HG03103 (cell line): Measurements from ENCODE around the gene NT5DC2.

ENCODE experiments used
- ATAC-seq: cut with Tn5 transposase; IDR thresholded peaks from one replicate; pipeline ENCODE4 v1.9.1; 2021; ENCODE audit warnings: low read depth; ENCODE audit not compliant: unreplicated experiment

NT5DC2 gene

DNA sequence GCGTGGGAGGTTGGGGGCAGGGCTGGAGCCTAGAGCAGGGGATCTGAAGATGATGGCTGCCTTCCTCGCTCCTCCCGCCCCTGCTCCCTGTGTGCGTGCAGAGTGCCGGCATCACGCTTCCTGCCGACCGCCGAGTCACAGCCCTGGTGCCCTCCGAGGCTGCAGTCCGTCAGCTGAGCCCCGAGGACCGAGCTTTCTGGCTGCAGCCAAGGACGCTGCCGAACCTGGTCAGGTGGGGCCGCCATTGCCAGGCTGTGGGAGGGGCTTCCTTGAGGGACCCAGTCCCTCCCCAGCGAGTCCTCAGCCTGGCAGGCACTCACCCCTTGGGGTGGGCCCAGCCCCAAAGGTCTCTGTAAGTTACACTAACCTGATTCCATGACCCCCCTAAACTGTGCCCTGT lies 20.9 kb downstream of the NT5DC2 start:
- ATAC-seq: no peak

DNA sequence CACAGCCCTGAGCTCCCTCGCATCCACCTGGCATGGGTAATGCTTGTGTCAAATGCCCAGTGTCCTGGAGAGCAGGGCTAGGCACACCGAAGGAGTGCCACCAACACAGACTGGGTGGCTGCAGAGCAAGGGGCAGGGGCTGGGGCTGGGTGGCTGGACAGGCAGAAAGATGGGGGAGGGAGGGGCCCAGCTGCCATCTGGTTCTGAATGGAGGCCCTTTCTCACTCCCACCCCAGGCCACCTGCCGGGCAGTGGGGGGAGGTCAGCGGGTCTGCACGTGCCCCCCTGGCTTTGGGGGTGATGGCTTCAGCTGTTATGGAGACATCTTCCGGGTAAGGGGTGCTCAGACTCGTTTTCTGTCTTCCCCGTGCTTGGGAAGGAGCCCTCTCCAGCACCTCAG lies 21.6 kb downstream of the NT5DC2 start:
- no peak for ATAC-seq

DNA sequence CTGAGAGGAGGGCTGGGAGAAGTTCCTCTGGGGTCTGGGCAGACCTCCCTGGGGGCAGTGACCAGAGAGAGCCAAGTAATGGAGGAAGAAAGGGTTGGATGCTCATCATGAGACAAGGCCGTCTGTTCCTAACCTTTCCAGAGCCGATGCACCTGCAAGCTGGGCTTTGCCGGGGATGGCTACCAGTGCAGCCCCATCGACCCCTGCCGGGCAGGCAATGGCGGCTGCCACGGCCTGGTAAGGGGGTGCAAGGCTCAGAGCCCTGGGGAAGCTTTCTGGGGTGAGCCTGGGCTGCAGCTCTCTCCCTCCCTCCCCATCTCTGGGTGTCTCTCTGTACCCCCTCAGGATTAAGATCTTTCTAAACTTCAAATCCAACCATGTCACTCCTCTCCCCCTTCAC lies 22.1 kb downstream of the NT5DC2 start:
- no peak for ATAC-seq

DNA sequence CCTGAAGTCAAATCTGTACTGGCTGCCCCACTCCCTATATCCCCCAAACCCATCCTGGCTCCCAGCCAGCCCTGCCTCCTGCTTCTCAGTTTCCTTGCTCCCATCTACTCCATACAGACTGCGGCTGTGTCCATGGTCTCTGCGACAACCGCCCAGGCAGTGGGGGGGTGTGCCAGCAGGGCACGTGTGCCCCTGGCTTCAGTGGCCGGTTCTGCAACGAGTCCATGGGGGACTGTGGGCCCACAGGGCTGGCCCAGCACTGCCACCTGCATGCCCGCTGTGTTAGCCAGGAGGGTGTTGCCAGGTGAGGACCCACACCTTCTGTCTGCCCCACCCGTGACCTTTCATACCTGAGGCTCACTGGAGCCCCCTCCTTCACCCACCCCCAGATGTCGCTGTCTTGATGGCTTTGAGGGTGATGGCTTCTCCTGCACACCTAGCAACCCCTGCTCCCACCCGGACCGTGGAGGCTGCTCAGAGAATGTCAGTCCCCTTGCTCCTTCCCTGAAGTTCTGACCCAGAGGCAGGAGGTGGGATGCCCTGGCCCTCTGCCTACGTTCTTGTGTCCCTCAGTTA lies 23.8 kb downstream of the NT5DC2 start:
- no peak for ATAC-seq

DNA sequence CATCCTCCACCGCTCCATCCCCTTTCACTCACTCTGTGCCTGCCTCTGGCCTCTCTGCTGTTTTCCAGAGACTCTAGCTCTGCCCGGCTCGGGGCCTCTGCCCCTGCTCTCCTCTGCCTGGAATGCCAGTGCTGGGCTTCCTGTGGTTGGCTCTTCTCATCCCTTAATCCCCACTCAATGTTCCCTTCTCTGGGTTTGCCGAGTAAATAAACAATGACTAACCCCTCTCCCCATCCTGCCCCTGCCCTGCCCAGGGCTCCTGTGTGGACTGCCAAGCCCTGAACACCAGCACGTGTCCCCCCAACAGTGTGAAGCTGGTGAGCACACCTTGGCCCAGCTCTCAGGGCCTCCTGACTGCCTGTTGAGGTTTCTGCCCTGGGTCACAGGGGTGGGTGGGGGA lies 26.3 kb downstream of the NT5DC2 start:
- no peak for ATAC-seq

DNA sequence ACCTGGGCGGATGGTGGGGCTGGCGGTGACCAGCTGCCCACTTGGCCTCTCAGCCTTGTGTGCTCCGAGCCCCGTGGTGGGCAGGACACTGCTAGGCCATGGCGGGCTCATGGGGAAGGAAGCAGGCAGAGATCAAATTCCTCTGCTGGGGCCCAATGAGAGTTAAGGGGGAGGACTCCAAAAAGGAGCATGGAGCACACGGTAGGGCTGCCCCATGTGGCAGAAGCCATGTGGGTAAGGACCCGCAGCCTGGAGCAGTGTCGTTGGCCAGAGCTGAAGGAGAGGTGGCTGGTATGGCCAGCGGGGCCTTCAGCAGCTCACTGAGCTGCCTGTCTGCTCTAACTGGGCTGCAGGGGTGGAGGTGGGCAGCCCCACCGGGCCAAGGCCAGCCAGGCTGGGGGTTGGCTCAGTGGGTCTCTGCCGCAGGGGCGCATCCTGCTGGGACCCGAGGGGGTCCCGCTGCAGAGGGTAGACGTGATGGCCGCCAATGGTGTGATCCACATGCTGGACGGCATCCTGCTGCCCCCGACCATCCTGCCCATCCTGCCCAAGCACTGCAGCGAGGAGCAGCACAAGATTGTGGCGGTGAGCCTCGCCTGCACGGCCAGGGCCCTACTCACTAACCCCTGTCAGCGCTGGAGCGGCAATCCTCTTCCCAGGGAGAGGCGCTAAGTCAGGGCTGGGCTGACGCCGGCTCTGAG lies 27.2 kb downstream of the NT5DC2 start:
- no peak for ATAC-seq

DNA sequence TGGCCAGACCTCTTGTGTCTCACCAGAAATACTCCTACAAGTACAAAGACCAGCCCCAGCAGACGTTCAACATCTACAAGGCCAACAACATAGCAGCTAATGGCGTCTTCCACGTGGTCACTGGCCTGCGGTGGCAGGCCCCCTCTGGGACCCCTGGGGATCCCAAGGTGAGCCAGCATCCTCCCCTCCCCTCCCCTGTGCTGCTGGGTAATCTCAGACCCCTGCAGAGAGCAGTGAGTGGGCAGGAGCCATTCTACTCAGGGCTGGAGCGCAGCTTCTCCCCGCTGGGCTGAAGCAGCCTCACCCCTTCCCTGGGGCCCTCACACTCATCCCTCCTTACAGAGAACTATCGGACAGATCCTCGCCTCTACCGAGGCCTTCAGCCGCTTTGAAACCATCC lies 28.7 kb downstream of the NT5DC2 start:
- no peak for ATAC-seq

DNA sequence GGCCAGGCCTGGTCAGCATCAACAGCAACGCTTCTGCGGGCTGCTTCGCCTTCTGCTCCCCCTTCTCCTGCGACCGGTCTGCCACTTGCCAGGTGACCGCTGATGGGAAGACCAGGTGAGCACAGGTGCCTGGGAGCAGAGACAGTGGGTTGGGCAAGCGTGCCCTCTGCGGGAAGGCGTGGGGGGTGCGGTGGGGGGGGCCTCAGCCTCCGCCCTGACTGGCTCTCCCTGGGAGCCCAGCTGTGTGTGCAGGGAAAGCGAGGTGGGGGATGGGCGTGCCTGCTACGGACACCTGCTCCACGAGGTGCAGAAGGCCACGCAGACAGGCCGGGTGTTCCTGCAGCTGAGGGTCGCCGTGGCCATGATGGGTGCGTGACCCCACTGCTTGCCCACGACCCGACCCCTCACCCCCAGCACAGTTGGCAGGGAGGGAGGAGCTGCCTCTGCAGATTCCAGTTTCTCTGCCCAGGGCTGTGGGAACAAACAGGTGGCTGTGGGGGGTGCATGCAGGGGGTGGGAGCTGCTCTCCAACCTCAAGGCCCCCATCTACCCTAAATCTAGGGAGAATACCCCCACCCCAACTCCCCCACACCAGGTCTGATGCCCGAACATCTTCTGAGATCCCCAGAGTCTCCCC lies 29.8 kb downstream of the NT5DC2 start:
- no peak for ATAC-seq

DNA sequence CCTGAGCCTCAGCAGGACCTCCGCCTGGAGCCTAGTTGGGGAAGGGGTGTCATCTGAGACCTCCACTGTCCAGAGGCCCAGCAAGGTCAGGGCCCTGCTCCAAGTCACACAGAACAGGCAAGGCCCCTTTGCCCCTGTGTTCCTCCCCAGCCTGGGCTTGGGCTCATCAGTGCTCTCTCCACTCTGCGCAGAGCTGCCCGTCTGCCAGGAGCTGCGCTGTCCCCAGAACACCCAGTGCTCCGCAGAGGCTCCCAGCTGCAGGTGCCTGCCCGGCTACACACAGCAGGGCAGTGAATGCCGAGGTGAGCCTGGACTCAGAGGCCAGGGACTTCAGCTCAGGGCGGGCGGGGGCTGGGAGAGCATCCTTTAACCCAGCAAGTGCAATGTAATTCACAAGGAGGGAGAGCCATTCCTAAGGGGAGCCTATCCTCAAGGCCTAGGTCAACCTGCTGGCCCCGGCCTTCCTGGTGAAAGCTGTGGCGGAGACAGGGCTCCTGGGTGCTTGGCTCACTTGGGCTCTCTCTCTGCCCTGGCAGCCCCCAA lies 30.8 kb downstream of the NT5DC2 start:
- ATAC-seq: no peak

DNA sequence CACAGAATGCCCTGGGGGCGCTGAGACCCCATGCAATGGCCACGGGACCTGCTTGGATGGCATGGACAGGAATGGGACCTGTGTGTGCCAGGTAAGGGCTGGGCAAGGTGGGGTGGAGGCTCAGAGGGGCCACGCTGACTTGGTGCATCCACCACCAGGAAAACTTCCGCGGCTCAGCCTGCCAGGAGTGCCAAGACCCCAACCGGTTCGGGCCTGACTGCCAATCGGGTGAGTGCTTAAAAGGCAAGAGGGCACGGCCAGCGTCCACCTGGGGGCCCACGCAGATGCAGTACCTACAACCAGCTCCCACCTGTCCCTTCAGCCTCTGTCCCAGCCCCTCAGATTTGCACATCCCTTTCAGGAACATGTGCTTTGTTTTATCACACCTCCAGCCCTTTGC lies 31.7 kb downstream of the NT5DC2 start:
- no peak for ATAC-seq

DNA sequence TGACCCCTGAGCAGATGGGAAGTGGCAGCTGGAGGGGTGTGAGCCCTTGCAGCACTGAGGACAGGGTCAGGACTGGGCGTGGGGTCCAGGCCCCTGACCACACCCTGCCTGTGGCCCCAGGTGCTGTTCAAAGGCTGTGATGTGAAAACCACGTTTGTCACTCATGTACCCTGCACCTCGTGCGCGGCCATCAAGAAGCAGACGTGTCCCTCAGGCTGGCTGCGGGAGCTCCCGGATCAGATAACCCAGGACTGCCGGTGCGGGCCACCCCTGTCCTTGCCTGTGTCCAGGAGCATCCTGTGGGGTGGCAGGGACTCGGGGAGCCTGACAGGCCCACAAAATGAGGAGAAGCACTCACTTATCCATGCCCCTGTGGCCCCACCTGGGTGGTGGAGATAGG lies 32.6 kb downstream of the NT5DC2 start:
- no peak for ATAC-seq

DNA sequence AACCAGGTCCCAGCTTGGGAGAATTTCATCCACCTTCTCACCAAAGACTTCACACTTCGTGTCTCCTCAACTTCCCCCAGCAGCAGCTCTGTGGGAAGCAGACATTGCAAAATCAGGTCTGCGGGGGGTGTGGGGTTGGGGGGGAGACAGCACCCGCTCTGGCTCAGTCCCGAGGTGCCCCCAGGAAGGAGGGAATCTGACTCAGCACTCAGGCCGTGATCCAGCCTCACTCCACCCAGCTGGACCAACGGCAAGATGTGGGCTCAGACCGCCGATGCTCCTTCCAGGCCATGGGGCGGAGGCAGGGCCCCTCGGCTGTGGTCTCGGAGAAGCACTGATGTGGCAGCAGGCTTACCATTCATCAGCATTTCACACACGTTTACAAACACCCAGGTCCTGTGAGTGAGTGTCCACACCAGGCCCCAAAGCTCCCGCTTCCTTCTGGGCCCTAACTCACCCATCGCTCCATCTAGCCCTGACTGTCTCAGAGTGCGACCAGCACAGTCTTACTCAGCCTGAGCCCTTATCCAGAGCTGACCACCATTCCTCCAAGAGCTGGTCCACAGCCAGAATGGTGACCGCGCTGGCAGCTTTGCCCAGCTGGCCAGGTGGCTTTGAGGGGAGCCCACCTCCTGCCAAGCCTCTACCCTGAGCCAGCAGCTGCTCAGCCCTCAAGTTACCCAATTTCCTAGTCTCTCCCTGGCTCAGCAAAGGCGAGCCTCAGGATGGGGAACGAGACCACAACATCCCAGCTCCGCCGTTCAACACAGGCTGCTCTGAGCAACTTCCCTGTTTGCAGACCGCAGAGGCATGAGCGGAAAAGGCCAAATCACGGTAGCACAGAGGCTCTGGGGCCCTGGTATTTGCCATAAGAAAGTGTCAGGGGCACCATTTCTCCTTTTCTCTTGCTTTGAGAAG lies 35.3 kb downstream of the NT5DC2 start:
- no peak for ATAC-seq

DNA sequence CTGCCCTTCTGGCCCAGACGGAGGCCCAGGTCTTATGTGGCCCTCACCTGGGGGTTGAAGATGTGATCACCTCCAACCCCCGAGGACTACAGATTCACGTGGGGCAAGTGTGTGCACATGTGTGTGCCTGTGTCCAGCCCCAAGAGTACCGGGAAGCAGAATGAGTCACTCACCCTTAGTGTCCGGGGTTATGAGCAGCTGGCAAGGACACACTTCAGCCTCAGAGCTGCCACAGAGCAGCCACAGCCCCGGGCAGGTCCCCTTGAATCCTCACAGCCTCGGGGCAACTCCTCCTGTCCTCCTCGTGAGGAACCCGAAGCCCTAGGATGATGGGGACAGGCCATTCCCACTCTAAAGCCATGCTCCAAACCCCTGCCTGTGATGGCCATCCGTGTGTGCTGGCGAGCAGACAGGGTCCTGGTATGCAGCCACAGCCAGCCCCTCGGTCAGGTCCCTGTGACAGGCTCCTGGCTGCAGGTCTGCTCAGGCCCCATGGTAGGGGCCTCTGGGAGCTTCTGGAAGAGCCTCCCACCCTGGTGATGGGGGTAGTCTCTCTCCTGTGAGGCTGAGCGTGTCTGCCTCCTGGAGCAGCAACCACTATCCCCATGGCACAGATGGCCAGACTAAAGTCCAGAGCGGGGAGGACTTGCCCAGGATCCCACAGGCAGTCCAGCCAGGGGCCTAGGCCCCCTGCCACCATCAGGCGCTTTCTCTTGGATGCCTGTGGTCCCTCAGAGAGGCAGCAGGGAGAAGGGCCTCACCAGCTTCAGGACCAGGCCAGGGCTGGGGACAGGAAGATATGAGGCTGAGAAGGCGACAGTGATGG lies 37.7 kb downstream of the NT5DC2 start:
- ATAC-seq: no peak

DNA sequence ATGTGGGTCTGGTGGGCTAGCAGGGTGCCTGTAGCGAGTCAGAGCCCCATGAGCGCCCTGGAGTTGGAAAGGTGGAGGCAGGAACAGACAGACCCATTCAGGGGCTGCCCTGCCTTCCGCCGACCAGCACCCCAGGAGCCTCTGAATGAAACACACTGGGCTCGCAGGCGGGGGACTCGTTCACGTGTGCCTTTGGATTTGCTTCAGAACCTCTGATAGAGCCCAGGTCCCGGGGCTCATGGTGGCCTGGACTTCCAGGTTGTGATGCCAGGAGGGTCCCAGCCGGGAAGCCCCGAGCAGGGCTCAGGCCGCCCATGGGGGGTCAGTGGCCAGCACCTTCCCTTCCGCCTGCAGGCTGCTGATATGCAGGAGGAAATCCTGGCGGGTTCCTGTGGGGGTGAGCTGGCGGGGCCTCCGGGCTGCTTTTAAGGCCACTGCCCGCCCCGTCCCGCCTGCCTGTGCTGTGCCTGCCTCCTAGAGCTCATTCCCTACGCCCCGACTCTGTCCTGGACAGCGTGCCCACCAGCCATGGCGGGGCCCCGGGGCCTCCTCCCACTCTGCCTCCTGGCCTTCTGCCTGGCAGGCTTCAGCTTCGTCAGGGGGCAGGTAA lies 38.7 kb downstream of the NT5DC2 start, which contains the start of gene STAB1:
TSS of gene STAB1 (plus strand) at position 453 of the 610 bp plus-strand sequence. CDS start at position 529, 76 bp downstream.
- no peak for ATAC-seq

DNA sequence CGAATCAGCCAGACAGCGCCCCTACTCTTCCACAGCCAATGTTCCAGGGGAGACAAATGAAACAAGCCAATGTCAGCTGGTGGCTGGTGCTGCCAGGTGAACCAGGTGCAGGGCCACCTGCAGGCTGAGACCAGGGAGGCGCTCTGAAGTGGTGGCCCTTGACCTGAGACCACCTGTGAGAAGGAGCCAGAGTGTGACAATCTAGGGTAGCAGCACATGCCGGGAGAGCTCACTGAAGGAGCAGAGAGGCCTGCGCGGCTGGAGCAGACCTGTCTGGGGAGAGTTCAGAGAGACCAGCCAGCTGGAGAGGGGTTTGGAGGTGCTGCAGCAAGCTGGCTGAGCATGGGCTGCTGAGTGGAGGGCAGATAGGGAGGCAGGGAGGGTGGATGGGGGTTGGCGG lies 39.2 kb downstream of the NT5DC2 start:
- ATAC-seq: no peak

DNA sequence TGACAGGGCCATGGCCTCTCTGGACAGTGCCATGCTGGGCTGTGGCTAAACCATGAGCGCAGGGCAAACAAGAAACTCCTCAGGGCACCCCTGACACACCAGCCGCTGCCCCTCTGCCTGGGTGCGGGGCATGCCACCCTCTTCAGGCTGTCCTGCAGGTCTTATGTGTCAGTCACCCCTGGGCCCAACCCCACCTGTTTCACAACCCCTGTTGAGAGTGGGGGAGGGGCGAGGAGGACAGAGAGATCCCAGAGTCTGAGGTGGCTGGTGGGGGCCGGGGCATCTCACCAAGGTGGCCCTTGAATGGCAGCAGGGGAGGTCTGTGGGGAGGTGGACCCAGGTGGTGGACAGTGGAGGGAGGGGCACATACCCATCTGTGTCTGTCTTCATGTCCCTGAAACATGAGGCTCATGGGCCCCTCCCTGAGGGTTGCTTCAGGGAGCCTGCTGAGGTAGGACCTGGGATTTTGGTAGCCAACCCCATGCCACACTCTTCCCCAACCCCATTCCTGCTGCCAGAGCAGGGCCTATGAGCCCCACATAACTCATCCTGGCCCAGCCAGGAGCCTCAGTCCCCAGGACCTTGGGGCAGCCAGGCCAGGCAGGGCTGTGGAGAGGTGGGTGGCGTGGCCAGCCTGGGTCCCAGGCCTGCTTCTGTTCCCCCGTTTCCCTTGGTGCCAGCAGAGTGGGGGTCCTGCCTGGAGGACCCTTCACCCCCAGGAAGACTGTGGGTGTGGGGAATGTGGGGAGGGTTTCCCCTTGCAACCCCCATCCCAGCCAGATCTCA lies 40.2 kb downstream of the NT5DC2 start:
- no peak for ATAC-seq

DNA sequence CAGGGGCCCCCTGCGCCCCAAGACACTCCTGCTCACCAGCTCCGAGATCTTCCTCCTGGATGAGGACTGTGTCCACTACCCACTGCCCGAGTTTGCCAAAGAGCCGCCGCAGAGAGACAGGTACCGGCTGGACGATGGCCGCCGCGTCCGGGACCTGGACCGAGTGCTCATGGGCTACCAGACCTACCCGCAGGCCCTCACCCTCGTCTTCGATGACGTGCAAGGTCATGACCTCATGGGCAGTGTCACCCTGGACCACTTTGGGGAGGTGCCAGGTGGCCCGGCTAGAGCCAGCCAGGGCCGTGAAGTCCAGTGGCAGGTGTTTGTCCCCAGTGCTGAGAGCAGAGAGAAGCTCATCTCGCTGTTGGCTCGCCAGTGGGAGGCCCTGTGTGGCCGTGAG lies 41.6 kb downstream of the NT5DC2 start:
- no peak for ATAC-seq

DNA sequence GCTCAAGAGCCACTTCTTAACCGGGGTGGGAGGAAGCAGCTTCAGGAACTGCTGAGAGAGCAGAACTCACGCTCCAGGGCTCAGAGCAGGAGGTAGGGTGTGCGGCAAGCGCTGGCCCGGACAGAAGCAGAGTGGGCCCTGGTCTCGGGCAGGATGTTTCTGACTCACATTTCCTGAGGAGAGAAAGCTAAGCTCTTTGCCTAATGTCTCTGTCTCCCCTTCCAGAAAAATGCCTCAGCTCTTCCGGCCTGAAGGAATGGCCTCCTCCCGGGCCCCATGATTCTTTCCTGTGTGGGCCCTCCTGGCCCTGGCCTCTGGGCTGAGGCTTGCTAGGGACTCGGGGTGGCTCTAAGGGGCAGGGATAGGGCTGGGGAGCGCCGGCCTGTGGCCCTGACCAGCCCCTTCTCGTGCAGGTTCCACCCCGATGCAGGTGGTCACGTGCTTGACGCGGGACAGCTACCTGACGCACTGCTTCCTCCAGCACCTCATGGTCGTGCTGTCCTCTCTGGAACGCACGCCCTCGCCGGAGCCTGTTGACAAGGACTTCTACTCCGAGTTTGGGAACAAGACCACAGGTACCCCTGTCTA lies 42.6 kb downstream of the NT5DC2 start:
- no peak for ATAC-seq
